NCI-H774 (cell line): ENCODE results near the gene STX18.
"Not testable (repeated sequence)": the region's sequence is repeated elsewhere in the genome, so short reads cannot be mapped to it uniquely, and the experiment has no call there.

Source experiments
- DNase-seq: peaks from one replicate; lab custom pipeline; 2025; lab: John Stamatoyannopoulos, UW

STX18 gene

DNA sequence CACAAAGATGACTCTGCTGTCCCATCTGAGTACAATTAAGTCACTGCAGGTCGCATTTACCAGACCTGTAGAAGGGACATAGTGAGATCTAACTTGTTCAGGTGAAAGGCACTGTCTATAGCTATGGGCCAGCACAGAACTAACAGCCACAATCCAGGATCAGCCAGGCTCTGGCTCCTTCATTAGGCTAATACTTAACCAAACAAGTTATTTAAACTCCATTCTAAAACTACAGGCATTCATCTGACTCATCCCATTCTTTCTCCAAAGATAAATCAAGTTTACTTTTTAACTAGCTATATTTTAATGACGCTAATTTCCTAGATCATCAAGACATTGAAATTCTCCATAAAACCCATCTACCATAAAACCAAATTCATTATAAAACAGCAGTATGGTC, 62.5 kb downstream of the STX18 start:
- no peak for DNase-seq

DNA sequence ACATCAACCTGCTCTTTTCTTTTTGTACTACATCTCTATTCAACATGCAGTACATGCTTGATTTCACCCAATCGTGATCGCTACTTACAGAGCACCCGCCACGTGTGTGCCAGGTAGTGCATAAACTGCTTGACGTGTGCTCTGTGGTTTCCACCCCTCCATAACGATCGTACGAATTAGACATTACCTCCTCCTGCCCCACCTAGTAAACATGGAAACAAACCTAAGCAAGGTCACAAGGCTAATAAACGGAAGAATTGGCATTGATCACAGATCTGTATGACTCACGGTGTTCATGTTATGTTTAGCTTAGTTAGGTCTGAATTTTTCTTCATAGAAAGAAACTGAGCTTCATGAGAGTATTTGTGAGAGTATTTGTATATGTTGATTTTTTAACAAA, 64.1 kb downstream of the STX18 start:
- DNase-seq: no peak

DNA sequence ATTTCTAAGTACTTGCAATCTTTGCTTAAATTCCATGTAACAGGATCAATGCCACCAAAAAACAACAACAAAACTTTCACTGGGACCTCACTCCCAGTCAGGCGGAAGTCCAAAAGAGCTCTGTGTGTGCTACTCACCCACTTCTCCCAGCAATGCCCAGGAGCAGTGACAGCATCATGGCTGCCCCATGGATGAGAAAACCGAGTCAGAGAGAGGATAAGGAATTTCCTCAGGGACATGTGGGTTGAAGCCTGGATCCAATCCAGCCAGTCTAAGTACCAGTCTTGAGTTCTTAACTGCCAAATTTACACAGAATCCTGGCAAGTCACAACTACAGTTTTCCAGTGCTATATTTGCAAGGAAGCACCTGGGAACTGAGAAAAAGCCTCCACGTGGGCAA, 64.5 kb downstream of the STX18 start:
- DNase-seq: no peak

DNA sequence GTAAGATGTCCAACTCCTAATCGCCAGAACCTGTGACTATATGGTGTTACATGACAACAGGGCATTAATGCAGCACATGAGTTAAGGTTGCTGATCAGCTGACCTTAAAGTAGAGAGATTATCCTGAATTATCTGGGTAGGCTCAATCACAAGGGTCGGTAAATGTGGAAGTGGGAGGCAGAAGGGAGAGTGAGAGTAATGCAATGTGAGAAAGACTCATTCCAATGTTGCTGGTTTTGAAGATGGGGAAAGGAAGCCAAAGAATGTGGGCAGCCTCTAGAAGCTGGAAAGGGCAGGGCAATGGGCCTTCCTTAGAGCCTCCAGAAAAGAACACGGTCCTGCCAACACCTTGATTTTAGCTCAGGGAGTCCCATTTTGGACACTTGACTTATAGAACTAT, 67.4 kb downstream of the STX18 start:
- no peak for DNase-seq

DNA sequence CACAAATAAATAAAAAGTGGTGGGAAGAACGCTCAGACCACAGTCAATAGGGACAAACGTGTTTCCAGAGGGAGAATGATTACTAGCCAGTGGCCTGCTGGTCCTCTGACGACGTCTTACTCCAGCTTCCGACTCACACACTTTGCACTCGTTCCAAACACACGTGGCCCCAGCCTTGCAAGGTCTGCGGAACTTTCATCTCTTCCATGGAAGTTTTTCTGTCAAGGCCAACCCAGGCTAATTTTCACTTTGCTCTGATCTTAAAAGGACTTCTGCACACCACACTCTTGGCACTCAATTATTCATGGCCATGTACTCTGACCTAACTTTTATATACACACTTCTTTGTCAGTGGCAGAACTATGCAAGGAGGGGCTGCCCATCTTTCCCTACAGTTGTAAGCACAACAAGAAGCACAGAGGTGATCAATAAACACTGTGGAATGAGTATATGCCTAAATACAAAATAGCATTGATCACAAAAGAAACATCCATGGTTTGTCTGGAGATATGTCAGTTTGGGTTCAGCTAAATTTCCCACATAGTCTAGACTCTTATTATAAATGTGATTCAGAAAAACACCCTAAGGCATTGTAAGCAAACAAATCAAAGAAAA, 69.4 kb downstream of the STX18 start:
- no peak for DNase-seq

DNA sequence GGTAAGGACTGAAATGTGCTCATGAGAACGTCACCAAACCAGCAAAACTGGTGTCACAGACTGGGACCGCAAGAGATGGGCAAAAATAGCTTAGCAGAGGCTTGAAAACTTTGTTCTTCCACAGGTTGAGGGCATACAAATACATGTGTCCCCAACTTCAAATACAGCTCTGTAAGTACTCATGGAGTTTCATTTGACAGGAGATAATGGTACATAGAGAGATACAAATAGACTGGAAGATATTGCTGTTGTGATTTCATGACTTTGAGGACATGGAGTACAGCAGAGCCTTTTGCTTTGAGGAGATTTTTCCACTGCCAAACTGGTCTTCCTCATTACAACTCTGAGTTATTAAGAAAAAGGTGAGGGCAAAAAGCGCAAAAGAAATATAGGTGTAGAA, 70.7 kb downstream of the STX18 start:
- DNase-seq: no peak

DNA sequence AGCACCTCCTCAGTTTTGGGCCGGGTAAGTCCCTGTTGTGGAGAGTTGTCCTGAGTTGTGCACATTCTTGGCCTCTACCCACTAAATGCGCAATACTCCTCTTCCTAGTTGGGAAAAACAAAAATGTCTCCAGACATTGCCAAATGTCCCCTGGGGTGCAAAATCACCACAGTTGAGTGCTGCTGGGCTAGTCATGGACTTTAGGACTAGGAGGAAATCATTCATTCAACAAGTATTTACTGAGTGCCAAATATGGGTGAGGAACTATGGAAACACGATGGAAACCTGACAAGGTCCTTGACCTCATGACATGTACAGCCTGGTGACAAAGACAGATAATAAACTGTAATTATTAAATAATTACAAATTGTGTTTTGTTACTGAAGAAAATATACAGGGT, 71.6 kb downstream of the STX18 start:
- DNase-seq: no peak

DNA sequence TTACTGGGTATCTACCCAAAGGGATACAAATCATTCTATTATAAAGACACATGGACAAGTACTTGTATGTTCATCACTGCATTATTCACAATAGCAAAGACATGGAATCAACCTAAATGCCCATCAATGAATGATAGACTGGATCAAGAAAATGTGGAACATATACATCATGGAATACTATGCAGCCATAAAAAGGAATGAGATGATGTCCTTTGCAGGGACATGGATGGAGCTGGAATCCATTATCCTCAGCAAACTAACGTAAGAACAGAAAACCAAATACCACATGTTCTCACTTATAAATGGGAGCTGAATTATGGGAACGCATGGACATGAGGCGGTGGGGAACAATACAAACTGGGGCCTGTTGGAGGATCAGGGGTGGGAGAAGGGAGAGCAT, 76.6 kb downstream of the STX18 start:
- not testable (repeated sequence) for DNase-seq

DNA sequence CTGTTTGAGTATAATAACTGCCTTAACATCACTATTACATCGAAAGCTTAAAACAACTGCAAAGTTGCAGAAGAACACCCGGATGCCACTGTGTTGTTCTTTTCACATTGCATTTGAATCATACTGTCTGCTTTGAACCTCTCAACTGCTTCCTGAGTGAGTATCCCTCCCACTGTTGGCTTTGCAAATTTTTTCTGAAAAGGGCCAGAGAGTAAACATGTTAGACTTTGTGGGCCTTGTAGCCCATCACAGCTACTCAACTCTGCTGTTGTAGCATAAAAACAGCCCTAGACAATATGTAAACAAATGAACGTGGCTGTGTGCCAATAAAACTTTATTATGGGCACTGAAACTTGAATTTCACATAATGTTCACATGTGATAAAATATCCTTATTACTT, 78.9 kb downstream of the STX18 start:
- DNase-seq: no peak

DNA sequence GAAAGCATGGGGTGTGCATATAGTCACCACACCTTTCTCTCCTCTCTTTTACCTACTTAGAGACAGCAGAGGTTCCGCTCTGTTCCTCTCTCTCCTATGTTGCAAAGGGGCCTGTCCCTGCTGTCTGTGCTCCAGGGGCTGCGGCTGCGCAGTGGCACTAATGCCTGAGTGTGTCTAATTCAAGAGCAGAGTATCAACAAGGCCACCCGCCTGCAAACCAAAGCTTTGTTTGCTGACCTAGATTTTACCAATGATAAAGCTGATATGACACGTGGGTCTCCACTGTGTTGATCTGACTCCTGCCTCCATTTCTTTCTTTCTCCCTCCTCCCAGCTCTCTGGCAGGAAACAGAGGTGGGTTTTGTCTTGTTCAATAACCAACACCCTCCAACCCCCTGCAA, 80.0 kb downstream of the STX18 start:
- peak; percentile 54 for DNase-seq

DNA sequence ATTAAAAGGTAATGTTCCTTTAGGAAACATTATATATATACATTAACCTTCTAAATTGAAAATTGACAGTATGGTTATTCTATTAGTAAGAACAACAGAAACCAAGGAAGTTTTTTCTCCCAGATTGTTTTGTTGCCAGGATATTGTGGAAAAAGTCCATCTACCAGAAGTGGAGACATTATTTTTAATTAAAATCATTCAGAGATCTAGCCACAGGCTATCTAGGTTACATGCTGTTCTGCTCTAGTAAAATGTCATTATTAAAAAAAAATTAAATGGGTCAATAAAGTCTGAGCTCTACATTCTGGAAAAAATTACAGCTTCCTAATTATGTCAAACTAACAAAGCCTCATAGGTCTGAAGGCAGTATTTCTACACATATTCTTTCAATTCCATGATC, 80.7 kb downstream of the STX18 start:
- DNase-seq: no peak

DNA sequence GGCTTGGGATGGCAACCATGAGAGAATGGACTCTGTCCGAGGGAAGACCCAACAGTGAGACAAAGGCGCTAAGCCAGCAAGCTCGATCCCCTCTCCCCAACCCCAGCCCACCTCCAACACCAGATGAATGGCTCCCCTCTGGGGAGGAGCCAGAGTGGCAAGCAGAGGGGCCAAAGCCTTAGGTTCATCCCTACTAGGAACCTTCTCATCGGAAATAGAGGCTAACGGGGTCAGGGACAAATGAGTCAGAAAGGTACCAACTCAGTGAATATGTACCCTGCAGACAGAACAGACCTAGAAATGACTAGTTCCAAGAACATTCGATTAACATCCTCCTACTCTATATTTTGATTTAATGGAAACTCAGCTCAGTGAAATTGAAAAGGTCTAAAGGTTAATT, 81.1 kb downstream of the STX18 start:
- DNase-seq: no peak

DNA sequence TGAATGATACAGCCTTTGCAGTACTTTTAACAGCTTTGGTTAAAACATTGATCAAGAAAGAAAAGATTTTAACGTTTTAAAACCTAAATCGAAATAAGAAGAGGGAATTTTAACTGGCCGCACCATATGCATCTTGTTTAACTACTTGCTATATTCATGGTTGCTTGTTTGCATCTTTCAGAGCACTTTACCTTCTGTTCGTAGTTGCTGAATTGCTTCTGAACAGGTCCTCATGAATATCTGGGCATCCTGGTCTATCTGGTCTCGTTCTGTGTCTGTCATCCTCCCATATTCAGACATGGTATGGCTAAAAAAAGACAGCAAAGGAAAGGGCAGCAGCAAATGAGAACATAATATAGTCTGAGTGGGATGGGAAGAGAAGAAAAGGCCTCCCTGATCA, 82.7 kb downstream of the STX18 start:
- DNase-seq: no peak

DNA sequence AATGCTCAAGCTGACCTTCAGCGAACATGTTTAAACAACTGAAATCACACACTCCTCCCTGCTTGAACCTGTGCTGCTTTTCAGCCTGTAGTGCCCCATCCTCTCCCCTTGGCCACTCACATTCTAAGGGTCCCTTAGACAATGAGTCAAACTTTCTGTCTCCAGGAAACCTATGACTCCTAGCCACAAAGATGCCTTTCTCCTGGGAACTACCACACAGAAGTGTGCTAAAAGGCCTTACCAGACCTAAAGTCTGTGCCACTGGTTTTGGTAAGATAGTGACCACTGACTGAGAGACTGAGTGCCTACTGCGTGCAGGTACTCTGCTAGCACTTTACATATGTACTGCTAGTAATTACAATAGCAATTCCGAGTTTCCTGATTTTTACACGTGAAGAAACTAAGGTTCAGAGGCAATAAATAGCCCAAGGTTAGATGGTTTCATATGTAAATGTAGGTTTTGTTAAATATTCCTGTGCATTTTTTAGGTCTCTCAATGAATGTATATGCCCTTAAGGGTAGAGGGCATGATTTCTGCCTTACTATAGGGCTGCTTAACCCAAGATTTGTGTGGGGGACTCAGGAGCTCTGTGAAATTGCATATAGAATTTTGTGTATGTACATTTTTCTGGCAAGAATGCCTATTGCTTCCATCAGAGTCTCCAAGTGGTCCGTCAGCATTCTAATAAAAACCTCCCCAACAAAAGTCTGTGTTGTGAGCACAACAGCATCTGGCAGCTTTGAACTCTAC, 83.9 kb downstream of the STX18 start:
- no peak for DNase-seq

DNA sequence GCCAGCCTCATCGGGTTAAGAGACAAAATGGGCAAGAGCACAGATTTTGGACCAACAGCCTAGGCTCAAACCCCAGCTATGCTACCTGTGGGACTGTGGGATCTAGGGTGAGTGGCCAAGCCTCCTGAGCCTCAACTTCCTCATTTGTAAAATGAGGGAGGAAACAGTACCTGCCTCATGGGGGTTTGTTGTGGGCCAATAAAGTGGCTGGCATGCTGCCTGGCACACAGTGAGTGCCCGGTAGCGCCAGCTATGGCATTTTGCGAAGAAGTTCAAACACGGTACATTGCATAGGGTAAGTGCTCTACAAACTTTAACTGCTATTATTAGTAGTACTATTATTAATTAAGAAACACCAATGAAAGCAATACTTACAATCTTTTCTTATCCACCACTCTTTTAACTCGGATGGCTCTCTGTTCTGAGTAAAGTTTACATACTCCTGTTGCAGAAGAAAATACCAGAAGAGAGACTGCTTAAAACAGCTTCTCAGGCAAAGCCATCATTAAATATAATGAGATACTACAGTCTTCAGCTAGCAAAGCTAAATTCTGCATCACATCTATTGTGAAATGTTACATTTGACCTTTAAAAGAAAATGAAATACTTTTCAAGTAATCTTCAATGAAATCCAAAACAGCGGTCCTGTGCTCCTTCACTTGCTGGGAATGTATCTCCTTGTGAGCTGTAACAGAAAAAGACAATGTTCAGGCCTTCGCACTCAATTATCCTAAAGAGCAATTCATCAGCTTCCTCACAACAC, 84.9 kb downstream of the STX18 start:
- no peak for DNase-seq

DNA sequence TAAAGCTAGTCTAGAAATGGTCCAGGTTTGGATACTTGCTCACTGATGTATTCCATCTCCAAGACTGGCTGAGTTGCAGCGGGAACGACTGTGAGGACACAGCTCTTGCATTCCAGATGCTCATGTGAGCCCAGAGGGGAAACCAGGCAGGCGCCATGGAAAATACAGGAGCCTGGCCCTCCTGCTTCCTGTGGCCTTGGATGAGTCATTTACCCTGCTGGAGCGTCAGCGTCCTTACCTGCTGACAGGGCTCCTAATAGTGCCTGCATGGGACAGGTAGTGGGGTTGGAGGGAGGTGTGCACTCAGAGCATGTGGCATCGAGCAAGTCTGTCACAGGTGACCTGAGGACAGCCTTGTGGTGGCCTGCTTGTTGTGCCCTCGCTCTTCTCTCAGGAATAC, 85.5 kb downstream of the STX18 start:
- DNase-seq: no peak

DNA sequence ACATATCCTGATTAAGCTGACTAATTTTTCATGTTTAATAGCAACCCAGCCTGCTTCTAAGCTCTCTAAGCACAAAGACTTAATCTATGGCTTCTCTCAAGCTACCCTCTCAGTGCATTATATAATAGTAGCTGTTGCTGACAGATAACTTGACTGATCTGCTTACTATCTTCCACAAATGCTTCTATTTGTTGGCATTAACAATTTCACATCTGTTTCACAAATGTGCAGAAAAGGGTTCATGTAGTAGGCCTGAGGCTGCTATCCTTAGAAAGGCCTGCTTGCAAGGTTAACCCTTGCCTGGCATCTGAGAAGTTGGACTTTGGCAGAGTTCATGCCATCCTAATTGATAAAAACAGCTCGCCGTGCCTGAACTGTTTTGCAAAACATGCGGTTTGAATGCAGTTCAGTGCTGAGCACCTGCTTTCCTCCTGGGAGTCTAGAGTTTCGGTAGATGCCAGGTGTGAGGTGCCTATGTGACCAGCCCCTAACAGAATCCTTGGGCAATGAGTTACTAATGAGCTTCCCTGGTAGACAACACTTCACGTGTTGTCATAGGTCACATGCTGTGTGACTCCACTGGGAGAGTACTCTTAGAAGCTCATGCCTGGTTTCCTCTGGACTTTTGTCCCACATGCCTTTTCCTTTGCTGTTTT, 86.5 kb downstream of the STX18 start:
- DNase-seq: no peak

DNA sequence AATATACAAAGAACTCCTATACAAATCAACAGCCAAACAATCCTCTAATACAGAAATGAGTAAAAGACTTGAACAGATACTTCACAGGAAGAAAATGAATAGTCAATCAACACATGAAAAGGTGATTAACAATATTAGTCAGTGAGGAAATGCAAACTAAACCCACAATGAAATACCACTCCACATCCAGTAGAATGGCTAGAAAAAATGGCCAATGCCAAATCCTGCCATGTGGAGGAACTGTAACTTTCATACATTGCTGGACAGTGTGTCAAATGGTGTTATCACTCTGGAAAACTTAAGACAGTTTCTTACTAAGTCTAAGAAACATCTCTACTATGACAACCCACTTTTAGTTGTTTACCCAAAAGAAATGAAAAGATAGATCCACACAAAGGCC, 95.4 kb downstream of the STX18 start:
- DNase-seq: no peak

DNA sequence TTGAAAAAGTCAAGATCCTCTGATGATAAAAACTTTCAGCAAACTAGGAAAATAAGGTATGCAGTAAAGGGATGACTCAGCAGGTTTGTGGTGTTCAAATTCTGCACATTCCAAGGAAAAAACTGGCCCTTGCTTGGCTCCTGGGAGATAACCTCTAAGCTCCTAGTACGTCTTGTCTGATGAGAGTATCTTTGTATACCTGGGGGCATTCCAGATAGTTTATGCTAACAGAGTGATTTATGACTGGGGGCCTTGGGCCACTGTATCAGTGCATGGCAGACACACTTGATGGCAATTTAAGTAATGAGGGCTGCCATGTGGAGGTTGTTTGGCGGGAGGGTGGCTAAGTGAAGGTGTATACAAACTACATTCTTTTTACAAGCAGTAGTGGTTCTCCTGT, 98.0 kb downstream of the STX18 start:
- no peak for DNase-seq

DNA sequence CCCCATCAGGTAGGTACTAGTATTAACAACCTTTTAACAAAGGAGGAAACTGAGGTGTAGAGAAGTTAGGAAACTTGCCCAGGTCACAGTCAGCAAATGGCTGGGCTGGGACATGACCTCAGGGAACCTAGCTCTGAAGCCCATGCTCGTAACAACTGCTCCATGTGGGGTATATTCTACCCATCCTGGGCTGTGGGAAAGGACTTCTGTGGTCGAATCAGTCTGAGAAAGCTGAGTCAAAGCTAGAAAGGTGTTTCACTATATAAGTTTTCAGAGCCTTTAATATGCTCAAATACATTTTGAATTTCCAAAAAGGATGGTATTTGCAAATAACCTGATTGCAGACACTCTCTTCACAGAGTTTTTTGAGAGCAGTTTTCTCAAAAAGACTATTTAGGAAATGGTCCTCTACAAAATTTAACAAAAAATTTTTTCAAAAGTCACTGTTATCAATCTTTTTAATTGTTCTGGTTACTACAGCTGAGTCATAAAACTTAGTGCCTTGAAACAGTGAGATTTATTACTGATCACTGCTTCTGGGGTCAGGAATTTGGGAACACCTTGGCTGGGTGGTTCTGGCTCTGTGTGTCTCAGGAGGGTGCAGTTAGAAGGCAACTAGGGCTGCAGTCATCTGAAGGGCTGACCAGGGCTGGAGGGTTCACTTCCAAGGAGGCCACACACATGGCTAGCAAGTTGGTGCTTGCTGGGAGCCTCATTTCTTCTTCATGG, 101.4 kb downstream of the STX18 start:
- DNase-seq: no peak

DNA sequence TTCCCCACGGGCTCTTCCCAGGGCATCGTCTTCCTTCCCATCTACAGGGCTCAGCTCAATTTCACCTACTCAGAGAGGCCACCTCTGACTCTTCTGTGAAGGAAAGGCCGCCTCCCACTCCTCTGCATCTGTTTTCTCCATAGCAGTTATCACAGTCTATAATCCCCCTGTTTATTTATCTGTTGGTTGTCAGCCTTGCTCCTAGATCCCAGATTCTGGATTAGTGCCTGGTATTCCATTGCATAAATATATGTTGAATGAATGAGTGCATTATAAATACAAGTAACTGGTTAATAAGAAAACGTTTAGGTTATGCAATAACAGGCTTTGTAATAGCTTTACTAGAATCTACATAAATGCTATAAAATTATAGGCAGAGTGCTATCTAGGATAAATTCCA, 102.1 kb downstream of the STX18 start:
- DNase-seq: no peak

DNA sequence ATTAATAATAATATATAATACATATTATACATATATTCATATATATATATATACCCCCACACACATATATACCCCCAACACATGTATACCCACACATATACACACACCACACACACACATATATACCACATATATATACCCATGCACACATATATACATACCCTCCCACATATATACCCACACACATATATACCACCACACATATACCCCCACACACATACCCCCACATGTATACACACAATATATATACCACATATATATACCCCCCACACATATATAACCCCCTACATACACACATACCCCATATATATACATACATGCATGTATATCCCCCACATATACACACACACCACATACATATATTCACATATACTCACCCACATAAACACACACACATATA, 103.0 kb downstream of the STX18 start:
- no peak for DNase-seq
